Activated gamma-delta T cell treated with Interleukin-2 at 50 U/mL for 16 hours (primary cell): ENCODE measurements around the gene EIF4E1B.

Source experiments
- DNase-seq: peaks from one replicate; pipeline ENCODE4 v3.0.0-alpha.2; 2020

The EIF4E1B gene

GRCh38 chr5:176665517-176665916 lies 35.0 kb downstream of the EIF4E1B start:
- no peak for DNase-seq

DNA sequence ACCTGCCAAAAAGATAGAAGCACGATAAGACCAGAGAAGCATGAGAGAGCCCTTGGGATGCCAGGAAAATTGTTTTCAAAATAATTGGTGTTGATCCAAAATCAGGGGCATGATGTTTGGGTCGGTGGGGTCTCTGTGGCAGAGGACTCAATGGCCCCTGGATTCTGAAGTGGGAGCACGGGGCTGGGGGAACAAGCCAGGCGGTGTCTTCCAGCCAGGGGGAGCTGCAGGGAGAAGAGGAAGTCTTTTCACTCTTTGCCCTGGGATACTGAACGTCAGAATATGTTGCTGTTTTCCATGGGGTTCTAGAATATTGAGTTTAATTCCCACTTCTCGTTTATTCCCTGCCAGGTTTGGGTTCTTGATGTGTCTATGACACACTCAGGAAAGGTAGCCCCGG lies 37.2 kb downstream of the EIF4E1B start:
- DNase-seq = no peak

DNA sequence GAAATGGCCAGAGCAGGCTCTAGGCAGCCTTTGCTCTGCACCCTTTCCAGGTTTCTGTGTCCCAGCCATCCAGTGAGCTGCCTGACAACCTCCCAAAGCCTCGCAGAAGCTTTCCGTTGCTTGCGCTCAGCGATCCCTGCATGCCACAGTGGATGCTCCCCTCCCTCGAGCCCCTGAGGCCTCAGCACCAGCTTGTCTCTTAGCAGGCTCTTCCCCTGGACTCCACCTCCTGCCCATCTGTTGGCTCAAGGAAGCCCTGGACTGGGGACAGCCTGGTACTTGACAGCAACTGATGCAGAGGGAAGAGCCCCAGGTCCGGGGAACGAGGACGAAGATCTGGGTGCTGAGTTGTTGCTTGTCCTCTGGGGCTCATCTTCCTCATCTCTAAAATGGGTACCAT lies 40.0 kb downstream of the EIF4E1B start:
- no peak for DNase-seq

DNA sequence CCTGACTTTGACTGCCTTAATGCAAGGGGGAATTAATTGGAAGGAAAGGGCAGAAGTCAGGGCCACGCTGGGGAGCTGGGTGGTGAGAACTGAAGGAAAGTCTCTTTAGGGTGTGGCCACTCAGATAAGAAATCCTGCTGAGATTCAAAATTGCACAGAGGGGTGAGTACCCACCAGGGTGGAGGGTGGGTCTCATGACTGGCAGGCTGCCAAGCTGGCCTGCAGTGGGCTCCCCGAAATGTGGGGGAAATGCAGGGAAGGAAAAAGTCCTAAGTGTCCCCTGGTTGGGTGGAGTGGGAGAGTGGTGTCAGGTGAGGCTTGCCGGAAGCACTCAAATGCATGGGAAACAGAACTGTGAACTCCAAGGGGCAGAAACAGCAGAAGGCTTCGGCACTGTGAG lies 40.9 kb downstream of the EIF4E1B start:
- no peak for DNase-seq

DNA sequence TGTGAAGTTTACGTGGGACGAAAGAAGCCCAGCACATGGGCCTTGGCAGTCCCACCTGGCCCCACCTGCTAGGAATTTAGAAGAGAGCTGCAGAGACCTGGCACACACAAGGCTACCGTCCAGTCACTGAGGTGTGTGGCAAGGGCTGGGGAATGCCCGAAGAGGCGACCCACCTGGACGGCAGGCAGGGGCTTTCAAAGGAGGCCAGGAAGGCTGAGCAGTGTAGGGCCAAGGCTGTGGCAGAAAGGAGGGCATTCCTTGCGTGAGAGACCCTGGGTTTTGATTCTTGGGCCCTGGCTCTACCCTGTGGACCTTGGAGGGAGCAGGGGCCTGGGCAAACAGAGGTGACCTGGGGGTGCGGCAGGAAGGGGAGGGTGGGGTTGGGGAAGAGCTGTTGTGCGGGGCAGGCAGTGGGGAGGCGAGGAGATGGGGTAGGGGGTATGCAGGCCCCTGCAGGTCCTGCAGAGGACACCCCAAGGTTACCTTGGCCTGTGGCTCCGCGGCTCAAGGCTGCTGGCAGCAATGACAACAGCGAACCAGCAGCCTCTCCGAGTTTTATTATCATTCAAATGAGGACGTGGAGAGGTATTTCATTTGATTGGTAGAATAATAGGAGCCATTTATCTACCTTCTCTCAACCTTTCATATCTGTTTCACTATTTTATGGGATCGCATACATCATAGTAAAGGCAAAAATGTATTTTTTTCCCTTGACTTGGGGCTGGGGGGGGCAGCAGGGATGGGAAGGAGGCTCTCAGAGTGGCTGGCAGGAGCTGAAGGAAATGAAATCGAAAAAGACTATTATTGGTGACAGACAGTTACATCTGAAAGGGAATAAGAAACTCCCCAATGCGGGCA lies 41.6 kb downstream of the EIF4E1B start:
- no peak for DNase-seq

DNA sequence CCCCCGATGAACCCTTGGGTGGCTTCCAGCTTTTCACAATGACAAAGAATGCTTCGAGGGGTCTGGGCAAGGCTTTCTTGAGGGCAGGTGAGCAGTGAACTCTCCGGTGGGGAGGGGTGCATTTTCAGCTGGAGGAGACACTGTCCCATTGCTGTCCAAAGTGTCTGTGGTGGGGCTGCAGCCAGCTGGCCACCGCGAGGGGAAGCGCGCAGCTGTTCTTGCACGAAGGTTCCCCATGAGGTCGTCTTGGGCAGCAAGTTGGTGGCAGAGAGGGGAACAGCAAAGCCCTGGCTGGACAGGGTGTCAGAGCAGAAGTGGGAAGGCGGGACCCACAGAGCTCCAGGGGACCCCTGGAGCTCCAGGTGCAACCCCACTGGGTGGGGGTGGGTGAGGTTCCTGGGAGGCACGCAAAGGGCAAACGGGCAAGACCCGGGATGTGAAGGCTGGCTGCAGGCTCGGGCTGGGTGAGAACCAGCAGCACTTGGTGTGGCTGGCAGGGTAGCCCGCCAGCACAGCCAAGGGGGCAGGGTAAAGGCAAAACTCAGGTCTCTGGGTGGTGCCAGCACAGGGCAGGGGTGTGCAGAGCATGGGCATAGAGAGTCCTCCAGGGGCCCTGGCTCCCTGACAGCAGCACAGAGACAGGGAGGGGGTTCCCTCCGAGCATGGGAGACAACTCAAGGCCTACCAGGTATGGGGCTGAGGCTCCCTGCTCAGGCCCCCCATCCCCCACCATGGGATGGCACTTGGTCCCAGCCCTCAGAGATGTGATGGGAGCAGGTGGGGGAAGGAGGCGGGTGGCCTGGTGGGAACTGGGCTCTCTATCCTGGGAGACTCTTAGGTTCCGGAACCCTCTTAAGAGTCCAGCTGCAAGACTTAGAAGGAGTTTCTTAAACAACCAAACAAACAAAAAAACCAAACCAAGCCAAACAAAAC lies 43.4 kb downstream of the EIF4E1B start:
- DNase-seq = no peak

DNA sequence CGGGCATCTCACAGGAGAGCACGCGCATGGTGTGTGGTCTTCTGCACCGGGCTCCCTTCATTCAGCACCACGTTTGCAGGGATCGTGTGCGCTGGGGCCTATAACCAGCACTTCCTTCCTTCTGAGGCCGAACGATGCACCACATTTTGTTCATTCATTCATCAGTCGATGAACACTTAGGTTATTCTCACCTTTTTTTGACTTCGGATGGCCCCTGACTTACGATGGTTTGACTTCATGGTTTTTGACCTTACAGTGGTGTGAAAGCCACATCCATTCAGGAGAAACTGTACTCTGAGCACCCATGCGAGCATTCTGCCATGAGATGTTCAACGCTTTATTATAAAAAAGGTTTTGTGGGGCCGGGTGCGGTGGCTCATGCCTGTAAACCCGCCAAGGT lies 44.3 kb downstream of the EIF4E1B start:
- DNase-seq = no peak

DNA sequence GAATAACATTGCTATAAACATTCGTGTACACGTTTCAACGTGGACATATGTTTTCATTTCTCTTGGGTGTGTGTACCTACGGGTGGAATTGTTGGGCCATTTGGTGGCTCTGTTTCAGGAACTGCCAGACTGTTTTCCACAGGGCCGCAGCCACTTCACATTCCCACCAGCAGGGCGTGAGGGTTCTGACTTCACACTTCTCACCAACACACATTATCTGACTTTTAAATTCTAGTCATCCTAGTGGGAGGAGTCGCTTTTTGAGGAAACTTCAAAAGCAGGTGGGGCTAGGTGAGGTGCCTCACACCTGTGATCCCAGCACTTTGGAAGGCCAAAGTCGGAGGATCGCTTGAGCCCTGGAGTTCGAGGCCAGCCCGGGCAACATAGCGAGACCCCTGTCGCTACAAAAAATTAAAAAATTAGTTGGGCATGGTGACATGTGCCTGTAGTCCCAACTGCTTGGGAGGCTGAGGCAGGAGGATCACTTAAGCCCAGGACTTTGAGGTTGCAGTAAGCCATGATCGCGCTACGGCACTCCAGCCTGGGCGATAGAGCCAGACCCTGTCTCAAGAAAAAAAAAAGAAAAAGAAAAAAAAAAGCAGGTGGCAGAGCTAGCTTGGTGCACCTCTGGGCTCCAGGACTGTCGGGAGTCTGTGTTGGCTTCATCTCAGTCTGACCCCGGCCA lies 45.3 kb downstream of the EIF4E1B start:
- no peak for DNase-seq

DNA sequence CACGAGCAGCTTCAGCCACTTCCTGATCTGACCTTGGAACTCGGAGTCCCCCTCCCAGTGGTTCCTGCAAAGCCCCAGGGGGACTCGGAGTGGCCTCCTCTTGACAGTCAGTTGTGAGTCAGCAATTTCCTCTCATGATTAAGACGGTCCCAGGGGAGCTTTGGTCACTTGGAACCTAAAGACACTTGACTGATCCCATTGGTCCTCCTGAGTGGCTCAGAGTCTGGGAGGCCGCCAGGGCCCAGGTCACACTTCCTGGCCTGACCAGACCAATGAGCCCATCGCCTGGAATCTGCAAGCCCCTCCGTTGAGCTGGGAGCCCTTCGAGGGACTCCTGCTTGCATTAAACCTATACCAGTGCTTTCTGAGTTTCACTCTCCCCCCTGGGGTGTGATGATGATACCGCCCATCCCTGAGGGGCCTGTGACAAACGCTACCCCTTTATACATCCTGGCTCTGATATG lies 45.9 kb downstream of the EIF4E1B start:
- no peak for DNase-seq

DNA sequence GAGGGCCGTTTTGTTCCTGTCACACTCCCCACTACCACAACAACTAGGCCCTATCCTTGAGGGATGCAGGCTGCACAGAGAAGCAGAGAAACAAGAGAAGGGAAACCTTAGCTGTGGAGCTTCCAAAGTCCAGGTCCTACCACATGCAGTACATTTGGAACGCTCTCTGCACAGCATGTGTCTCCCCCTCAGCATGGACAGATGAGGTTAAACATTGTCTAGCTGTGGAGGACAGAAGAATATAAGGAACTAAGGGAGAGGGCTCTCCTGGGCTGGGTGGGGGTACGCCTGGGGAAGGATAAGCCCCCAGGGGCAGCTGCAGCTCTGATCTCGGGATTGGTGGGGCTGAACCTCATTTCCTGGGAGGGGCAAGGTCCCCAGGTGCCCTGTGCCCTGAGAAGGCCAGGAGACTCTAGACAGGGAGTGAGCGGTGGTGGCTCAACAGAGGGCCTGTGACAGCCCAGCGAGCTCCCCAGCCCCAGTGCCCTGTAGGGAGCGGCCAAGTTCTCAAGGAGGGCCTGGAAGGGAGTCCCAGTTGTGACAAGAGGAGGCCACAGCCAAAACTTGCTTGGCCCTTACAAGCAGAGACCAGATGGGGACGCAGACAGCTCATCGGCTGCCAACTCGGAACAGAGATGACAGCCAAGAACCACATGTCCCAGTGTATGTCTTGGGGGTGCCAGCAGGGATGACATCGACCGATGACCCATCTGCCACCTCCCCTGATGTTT lies 46.9 kb downstream of the EIF4E1B start:
- no peak for DNase-seq

DNA sequence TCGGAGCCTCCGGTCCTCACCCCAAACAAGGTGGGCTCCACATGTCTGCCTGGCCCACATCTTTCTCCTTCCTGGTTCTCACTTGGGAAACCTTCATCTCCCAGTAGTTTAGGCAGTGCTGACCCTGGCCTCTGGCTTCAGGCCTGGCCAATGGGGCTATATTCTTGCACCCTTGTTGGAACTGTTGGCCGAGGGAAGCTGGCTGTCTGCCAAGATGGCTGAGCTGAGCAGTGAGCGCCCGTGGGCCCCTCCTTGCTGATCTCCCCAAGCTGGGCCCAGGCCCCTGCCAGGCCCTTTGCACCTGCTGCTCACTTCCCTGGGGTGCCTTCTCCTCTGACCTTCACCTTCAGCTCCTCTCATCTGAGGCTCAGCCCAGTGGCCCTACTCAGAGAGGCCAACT lies 48.1 kb downstream of the EIF4E1B start:
- DNase-seq = no peak

DNA sequence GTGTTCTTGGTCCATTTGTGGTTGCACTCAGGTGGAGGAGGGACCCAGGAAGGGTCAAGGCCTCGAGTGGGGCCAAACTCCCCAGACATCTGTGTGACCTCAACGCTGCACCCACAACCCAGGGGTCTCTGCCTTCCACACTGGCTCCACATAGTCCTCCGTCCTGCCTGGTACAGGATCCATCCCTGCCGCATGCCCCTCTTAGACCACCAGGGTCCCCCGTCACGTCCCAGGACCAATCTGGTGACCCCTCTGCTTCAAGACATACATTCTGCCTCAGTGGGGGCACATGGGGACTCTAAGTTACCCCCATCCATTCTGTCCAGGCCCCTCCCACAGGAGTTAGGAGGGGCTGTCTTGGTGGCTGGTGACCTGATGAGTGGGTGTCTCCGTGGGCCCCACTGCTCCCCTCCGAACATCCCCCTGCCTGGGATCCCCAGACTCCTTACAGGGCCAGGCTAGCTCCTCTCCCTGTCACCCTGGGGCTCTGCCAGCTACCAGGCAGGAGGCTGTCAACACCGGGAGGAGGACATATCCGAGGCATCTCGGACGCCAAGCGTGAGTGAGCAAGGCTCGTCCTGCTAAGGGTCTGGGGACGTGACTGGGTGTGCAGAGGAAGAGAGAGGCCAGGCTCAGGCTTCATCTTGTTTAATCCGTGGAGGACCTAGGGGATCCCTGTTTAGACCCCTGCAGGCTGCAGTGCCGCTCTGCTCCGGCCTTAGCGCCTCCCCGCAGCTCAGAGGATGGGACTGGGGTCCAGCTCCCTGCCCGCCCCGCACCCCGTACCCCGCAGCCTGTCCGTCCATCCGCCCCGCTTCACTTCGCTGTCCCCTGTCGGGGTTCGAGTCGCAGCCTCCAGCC lies 49.1 kb downstream of the EIF4E1B start:
- no peak for DNase-seq

GRCh38 chr5:176680226-176680563 lies 49.7 kb downstream of the EIF4E1B start:
- DNase-seq = no peak

GRCh38 chr5:176682016-176682531 lies 51.6 kb downstream of the EIF4E1B start:
- DNase-seq = no peak

DNA sequence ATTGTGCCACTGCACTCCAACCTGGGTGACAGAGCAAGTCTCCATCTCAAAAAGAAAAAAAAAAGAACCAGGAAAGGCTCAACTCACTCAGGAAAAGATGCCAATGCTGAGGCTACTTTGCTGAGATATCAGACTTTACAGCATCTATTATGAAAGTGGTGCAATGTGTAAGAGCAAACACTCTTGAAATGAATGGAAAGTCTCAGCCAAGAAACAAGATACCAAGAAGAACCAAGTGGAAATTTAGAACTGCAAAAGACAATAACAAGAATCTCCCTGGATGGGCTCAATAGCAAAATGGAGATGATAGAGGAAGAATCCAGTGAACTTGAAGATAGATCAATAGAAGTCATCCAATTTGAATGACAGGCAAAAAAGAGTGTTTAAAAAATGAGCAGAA lies 54.5 kb downstream of the EIF4E1B start:
- no peak for DNase-seq

GRCh38 chr5:176687247-176687646 lies 56.8 kb downstream of the EIF4E1B start:
- DNase-seq = no peak

DNA sequence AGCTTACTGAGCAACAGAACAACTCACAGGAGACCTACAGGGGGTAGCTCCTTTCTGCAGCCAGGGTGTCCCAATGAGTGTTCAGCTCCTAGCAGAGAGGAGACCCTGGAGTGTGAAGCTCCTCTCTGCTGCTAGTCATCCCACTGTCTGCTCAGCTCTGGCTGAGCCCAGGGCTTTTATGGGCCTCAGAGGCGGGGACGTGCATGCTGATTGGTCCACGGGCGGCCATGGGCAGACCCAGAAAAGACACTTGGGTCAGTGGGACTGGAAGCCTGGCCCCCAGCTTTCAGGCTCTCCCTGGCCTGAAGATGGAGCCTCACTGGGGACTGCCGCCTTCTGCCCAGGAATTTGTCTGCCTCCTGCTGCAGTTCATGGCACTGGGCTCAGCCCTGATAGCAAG lies 57.4 kb downstream of the EIF4E1B start:
- no peak for DNase-seq

DNA sequence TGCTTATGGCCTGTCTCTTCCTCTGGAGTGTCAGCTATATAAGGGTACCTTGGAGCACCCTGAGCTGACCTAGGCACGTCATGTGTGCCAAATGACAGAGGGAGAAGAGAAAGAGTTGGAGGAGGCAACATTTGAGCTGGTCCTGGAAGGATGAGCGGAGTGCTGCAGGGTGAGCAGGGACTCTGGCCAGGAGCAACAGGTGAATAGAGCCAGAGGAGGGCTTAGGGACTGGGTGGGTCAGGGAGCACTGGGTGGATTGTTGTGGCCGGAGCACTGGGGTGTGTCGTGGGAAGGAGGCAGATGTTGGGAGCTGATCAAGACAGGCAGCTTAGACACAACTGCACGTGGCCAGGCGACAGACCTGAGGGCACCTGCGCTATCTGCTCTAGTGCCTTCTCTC lies 60.4 kb downstream of the EIF4E1B start:
- DNase-seq = no peak

GRCh38 chr5:176691524-176691923 lies 61.0 kb downstream of the EIF4E1B start:
- no peak for DNase-seq

GRCh38 chr5:176692326-176692725 lies 61.9 kb downstream of the EIF4E1B start:
- DNase-seq = no peak

DNA sequence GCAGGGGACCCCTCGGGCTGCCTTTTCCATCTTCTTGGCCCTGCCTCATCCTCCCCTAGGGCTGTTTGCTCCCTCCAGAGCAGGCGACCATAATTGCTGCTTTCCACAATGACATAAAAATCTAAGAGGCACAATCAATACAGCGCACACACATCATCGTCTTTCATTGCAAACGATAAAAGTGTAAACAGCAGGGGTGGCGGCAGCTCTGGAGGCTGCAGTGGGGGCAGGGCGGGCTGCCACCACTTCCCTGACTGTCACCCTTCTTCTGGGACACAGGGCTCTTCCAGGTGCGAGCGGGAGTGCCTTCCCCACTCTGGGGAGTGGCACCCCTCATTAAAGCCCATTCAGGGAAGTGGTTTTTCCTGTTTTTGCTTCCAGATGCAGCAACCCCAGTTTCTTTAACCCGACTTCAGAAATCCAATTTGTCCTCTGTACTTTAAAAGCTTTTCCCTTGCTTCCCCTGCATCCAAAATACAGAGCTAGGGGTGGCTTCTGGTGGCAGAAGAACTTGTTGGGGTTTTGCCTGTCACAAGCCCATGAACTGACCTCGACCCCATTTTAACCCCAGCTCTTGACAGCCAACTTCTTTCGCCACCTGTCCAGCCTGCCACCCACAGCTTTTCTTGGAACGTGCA lies 62.5 kb downstream of the EIF4E1B start:
- no peak for DNase-seq
